MCF 10A (cell line): ENCODE data around the gene AURKB. TPM values are rescaled to one million over a fixed set of nuclear protein-coding genes. Genes with fewer than 3 reads are reported as not detected.

ENCODE experiments used
- BruUV-seq: library from RNA; stranded (reverse); fragments of 400-500 nt; replicated peaks from 2 replicates; lab custom pipeline; 2021; lab: Mats Ljungman, UMichigan
- CTCF ChIA-PET: fragments of 300-600 bp; sonication (Branson Sonifier 250); formaldehyde crosslinking; extraction: SDS; loops from one replicate; lab custom pipeline; 2021; ENCODE audit warnings: antibody characterized with exemption, inconsistent platforms; lab: Yijun Ruan, JAX
- POLR2A ChIA-PET: fragments of 300-600, 350-650 bp; sonication (Branson Sonifier 250); formaldehyde crosslinking; extraction: SDS; loops from one replicate; lab custom pipeline; 2020; ENCODE audit warnings: antibody characterized with exemption, inconsistent platforms; lab: Yijun Ruan, JAX
- DNase-seq: peaks from one replicate; pipeline ENCODE4 v3.0.0-alpha.2; 2018; ENCODE audit not compliant: unreplicated experiment
- H3K27ac Mint-ChIP-seq: one replicate; pipeline ENCODE4 v1.8.0; 2022; ENCODE audit warnings: mild to moderate bottlenecking, low read depth, mixed read lengths; ENCODE audit not compliant: unreplicated experiment
- H3K27me3 Mint-ChIP-seq: one replicate; pipeline ENCODE4 v1.8.0; 2022; ENCODE audit warnings: mixed read lengths; ENCODE audit not compliant: insufficient read depth, unreplicated experiment
- H3K36me3 Mint-ChIP-seq: one replicate; pipeline ENCODE4 v1.8.0; 2022; ENCODE audit warnings: mild to moderate bottlenecking, moderate library complexity, mixed read lengths; ENCODE audit not compliant: insufficient read depth, unreplicated experiment
- H3K4me1 Mint-ChIP-seq: one replicate; pipeline ENCODE4 v1.8.0; 2022; ENCODE audit warnings: mixed read lengths; ENCODE audit not compliant: insufficient read depth, unreplicated experiment
- H3K4me3 Mint-ChIP-seq: one replicate; pipeline ENCODE4 v1.8.0; 2022; ENCODE audit warnings: mild to moderate bottlenecking, moderate library complexity, mixed read lengths; ENCODE audit not compliant: unreplicated experiment
- H3K9me3 Mint-ChIP-seq: one replicate; pipeline ENCODE4 v1.8.0; 2022; ENCODE audit warnings: mixed read lengths; ENCODE audit not compliant: unreplicated experiment
- intact Hi-C: fragments of 100-400 bp; cut with micrococcal nuclease; formaldehyde crosslinking; loops from 2 replicates; pipeline ENCODE4 v1.14.1; 2022
- total RNA-seq: library from RNA; stranded (reverse); gene quantifications from 2 replicates; pipeline ENCODE4 v1.2.3, GENCODE V29; 2022
- TF ChIP-seq, protein P1 (sequence below): fragments of 200-600 bp; IDR thresholded peaks from one replicate; pipeline ENCODE4 v1.8.0; 2022; ENCODE audit warnings: antibody characterized with exemption, mild to moderate bottlenecking; ENCODE audit not compliant: unreplicated experiment

AURKB gene
- total RNA-seq, 1 experiment from 2014 or later, result 33.6 TPM

DNA sequence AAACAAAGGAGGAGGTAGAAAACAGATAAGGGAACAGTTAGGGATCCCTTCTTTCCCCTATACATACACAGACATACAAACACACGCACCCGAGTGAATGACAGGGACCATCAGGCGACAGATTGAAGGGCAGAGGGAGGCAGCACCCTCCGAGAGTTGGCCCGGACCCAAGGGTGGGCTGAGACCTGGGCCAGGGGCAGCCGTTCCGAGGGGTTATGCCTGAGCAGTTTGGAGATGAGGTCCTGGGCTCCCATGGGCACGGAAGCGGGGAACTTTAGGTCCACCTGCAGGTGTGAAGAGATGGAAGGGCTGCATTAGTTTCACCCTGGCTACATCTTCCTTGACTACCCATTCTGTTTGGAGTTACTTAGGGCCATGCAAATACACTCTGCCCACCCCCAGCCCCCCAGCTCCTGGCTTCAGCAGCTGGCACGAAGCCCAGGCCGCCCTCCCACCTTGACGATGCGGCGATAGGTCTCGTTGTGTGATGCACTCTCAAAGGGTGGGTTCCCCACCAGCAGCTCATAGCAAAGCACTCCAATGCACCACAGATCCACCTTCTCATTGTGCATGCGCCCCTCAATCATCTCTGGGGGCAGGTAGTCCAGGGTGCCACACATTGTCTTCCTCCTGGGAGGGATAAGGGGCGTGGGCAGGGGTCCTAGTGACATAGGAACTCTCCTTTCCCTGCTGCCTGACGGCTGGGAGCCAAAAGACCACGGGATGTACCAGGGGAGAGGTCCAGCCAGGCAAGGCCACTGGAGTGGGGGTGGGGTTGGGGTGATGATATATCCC lies 5.4 kb downstream of the AURKB start:
- no peak overlapping the region for H3K27ac Mint-ChIP-seq

DNA sequence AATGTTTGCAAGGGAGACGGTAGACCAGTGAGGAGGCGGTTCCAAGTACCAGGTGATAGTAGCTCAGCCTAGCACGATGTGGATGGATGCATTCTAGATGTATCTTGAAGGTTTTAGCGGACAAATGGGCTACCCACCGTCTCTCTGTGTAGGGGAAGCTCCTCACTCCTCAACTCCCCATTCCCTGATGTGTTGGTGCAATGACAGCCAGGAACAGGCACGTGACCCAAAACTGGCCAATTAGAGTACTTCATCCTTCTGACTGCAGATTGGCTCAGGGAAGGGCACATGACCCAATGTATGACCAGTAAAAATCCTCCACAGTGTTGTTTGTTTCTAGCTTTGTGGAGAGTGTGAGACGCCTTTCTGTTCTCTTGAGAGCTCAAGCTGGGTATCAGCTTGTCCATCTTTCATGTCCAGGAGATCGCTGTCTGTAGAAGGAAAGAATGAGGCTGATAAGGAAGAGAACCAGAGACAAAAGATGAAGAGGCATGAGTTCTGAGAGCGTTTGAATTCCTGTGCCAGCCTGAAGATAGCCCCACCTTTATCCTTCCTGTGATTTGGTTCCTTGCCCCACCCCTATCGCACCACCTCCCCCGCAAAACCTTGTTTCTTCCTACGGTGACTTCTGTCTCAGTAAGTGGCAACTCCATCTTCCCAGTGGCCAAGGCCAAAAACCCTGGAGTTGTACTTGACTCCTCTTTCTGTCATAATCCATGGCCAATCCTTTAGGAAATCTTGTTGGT lies 18.1 kb downstream of the AURKB start:
- Mint-ChIP-seq H3K36me3 (peaks cover 8% of the 10 kb centered on the region), H3K27ac (no peak overlapping the region), H3K4me3 (no peak overlapping the region), H3K9me3 (no peaks in the 10 kb centered on the region), H3K4me1 (no peaks in the 10 kb centered on the region), H3K27me3 (no peaks in the 10 kb centered on the region)
- CTCF ChIA-PET, result interaction anchor here (0.6 to 1.3 kb wide), 7 partner anchors 8 to 185 kb away, joined by 3 to 6 read pairs (median 4); partner anchors contain the start of gene AURKB
- BruUV-seq, result TSS peak; percentile 30
- intact Hi-C loops, result no loop called here
- POLR2A ChIA-PET, result interaction anchor here (0.6 to 12.5 kb wide), 14 partner anchors 9 to 103 kb away, joined by 3 to 352 read pairs (median 6); partner anchors contain the start of genes ALOXE3, AURKB, CTC1 and PER1
- TF ChIP-seq, protein P1, sequence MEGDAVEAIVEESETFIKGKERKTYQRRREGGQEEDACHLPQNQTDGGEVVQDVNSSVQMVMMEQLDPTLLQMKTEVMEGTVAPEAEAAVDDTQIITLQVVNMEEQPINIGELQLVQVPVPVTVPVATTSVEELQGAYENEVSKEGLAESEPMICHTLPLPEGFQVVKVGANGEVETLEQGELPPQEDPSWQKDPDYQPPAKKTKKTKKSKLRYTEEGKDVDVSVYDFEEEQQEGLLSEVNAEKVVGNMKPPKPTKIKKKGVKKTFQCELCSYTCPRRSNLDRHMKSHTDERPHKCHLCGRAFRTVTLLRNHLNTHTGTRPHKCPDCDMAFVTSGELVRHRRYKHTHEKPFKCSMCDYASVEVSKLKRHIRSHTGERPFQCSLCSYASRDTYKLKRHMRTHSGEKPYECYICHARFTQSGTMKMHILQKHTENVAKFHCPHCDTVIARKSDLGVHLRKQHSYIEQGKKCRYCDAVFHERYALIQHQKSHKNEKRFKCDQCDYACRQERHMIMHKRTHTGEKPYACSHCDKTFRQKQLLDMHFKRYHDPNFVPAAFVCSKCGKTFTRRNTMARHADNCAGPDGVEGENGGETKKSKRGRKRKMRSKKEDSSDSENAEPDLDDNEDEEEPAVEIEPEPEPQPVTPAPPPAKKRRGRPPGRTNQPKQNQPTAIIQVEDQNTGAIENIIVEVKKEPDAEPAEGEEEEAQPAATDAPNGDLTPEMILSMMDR, result no peak
- peak; percentile 94 for DNase-seq

More for the DNA sequence above, 5.4 kb downstream of the AURKB start:
- TF ChIP-seq, protein P1, result no peak
- ChIA-PET POLR2A (interaction anchor here (0.6 to 1.7 kb wide), 4 partner anchors 13 to 66 kb away, joined by 3 to 5 read pairs (median 4); partner anchors contain the start of gene CTC1), CTCF (interaction anchor here (0.7 kb wide), 1 partner anchor 82 kb away, joined by 3 read pairs; no protein-coding TSS in a partner anchor)
- Mint-ChIP-seq H3K4me3 (no peak overlapping the region), H3K36me3 (peaks cover 13% of the 10 kb centered on the region), H3K9me3 (no peaks in the 10 kb centered on the region), H3K4me1 (no peaks in the 10 kb centered on the region), H3K27me3 (no peaks in the 10 kb centered on the region)
- no TSS peak for BruUV-seq
- no peak for DNase-seq
- intact Hi-C loops, result no loop called here

DNA sequence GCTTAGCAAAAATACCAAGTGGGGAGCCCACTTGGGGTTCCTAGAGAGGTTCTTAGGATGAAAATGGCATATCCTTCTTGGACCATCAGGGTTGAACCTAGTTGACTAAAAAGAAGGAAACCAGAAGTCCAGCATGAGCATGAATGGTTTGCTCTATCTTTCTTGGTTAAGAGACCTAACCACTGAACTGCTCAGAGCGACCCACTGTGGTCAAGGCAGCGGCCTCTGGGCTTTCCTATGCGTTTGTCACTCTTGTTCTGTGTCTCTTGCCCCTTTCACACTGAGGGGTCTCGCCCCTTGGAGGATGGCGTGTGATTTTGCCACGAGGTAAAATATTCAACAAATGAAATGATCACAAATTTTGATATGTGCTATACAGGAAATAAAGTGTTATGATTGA lies 19.9 kb downstream of the AURKB start:
- intact Hi-C loops, result no loop called here
- Mint-ChIP-seq H3K36me3 (peaks cover 8% of the 10 kb centered on the region), H3K4me1 (no peaks in the 10 kb centered on the region), H3K27me3 (no peaks in the 10 kb centered on the region), H3K27ac (peak overlapping the region; percentile 59), H3K4me3 (no peak overlapping the region), H3K9me3 (no peaks in the 10 kb centered on the region)
- TF ChIP-seq, protein P1, result no peak
- BruUV-seq, result no TSS peak
- ChIA-PET POLR2A (interaction anchor here (0.6 to 12.5 kb wide), 21 partner anchors 9 to 246 kb away, joined by 3 to 352 read pairs (median 6); partner anchors contain the start of genes ALOXE3, AURKB, CTC1 and HES7), CTCF (interaction anchor here (1.7 to 5.9 kb wide), 2 partner anchors 31 to 32 kb away, joined by 4 to 42 read pairs; no protein-coding TSS in a partner anchor)
- no peak for DNase-seq
